Fibroblast of mammary gland (primary cell): ENCODE results near the gene ITIH3.

Experiments used
- DNase-seq: peaks from one replicate; pipeline ENCODE4 v3.0.0-alpha.2; 2010; ENCODE audit warnings: low read depth
- H3K4me3 ChIP-seq: 2 replicates; pipeline ENCODE4 v1.5.1; 2011; ENCODE audit warnings: low read depth, mild to moderate bottlenecking, low read length, moderate library complexity; ENCODE audit not compliant: control insufficient read depth
- CTCF ChIP-seq: conservative IDR thresholded peaks from 2 replicates; pipeline ENCODE4 v1.5.1; 2011; ENCODE audit warnings: low read depth, low read length, inconsistent platforms; ENCODE audit not compliant: control insufficient read depth, insufficient read depth

ITIH3 gene

GRCh38 chr3:52827866-52828376 lies 33.3 kb downstream of the ITIH3 start:
- H3K4me3 ChIP-seq: no peak overlapping the region
- DNase-seq: no peak
- TF ChIP-seq CTCF: no peak

GRCh38 chr3:52829482-52829881 lies 34.9 kb downstream of the ITIH3 start:
- no peak overlapping the region for H3K4me3 ChIP-seq
- TF ChIP-seq CTCF: no peak
- no peak for DNase-seq

- no peak for DNase-seq
- TF ChIP-seq CTCF: no peak
These were observed 35.4 kb downstream of the ITIH3 start for GRCh38 chr3:52829906-52830463.

GRCh38 chr3:52830535-52831258 lies 36.1 kb downstream of the ITIH3 start, which contains the start of gene ITIH4:
TSS of gene ITIH4 (minus strand) at chr3:52830672. CDS start at chr3:52830642, 30 bp downstream.
- DNase-seq: no peak
- TF ChIP-seq CTCF: no peak
- no peak within 1 kb of the TSS for H3K4me3 ChIP-seq

More at GRCh38 chr3:52829906-52830463, 35.4 kb downstream of the ITIH3 start:
- H3K4me3 ChIP-seq: no peak overlapping the region

GRCh38 chr3:52831500-52832301 lies 37.1 kb downstream of the ITIH3 start:
- TF ChIP-seq CTCF: no peak
- peak; percentile 79 for DNase-seq
- no peak overlapping the region for H3K4me3 ChIP-seq

GRCh38 chr3:52833202-52833601 lies 38.6 kb downstream of the ITIH3 start:
- no peak overlapping the region for H3K4me3 ChIP-seq
- TF ChIP-seq CTCF: no peak
- no peak for DNase-seq
